Sigmoid colon (tissue), 7 donors: Measurements from ENCODE around the gene BCL2L12. TPM values are rescaled to one million over a fixed set of nuclear protein-coding genes. Genes with fewer than 3 reads are reported as not detected.

ENCODE experiments used
- DNase-seq: peaks from one replicate; pipeline ENCODE4 v3.0.0-alpha.2; 2019
- H3K27ac ChIP-seq, 4 donors: fragments of 200-600 bp; sonication (generic); one replicate each; pipeline ENCODE4 v1.5.1; 2016 to 2019; ENCODE audit warnings: mild to moderate bottlenecking in 1 of 4
- H3K27me3 ChIP-seq, 3 donors: fragments of 200-600 bp; sonication (generic); one replicate each; pipeline ENCODE4 v1.5.1; 2019; ENCODE audit warnings: mild to moderate bottlenecking in 1 of 3
- H3K36me3 ChIP-seq, 4 donors: fragments of 200-600 bp; sonication (generic); one replicate each; pipeline ENCODE4 v1.5.1; 2016 to 2019
- H3K4me1 ChIP-seq, 4 donors: fragments of 200-600 bp; sonication (generic); one replicate each; pipeline ENCODE4 v1.5.1; 2017 to 2019
- H3K4me3 ChIP-seq, 4 donors: fragments of 200-600 bp; sonication (generic); one replicate each; pipeline ENCODE4 v1.5.1; 2017 to 2019; ENCODE audit warnings: mild to moderate bottlenecking in 2 of 4, moderate library complexity in 1 of 4
- H3K9me3 ChIP-seq, 4 donors: fragments of 200-600 bp in 3 of 4; sonication (generic) in 3 of 4; one replicate each; pipeline versions ENCODE4 v1.5.1 to v1.6.1; 2013 to 2019
- EP300 ChIP-seq, 4 donors: sonication (generic); formaldehyde crosslinking; IDR thresholded peaks; one replicate each; pipeline ENCODE4 v1.6.1; 2017; ENCODE audit warnings: antibody characterized with exemption in 4 of 4
- POLR2A ChIP-seq, 2 donors: fragments of 450-650 bp; IDR thresholded peaks; one replicate each; pipeline ENCODE4 v1.6.1; 2016; ENCODE audit warnings: antibody characterized with exemption in 2 of 2, mild to moderate bottlenecking in 2 of 2, moderate library complexity in 2 of 2
- POLR2AphosphoS5 ChIP-seq, 4 donors: sonication (generic); formaldehyde crosslinking; IDR thresholded peaks; one replicate each; pipeline ENCODE4 v1.6.1; 2017; ENCODE audit warnings: antibody characterized with exemption in 4 of 4
- WGBS, 2 donors: extraction: QIAGEN DNeasy Blood & Tissue Kit; methylation state at CpG; one replicate each; pipeline ENCODE4 v1.1.7; 2013; 5-methylcytosine and 5-hydroxymethylcytosine counted together
- intact Hi-C: fragments of 100-400 bp; cut with DNase I; formaldehyde crosslinking; loops from one replicate; pipeline ENCODE4 v1.15.1; 2023
- polyA plus RNA-seq, 3 donors: library from polyadenylated mRNA; stranded (reverse); fragments of 200-250 nt; gene quantifications; one replicate each; pipeline ENCODE4 v1.2.3, GENCODE V29; 2013
- total RNA-seq, 4 donors: library from RNA; depleted of rRNA; stranded (reverse); fragments of >200 nt; gene quantifications; one replicate each; pipeline ENCODE4 v1.1.0, GENCODE V29; 2016
- TF ChIP-seq, protein P1 (sequence below), 4 experiments: fragments of 450-650 bp in 3 of 4; fragments of 200-600 bp in 1 of 4; IDR thresholded peaks; one replicate each; pipeline ENCODE4 v1.5.1; 2016 to 2019; ENCODE audit warnings: antibody characterized with exemption in 4 of 4, mild to moderate bottlenecking in 3 of 4, moderate library complexity in 2 of 4
- donor health status: healthy with polysubstance abuse.
- donor health status: Bipolar disorder and iron deficiency.
- donor health status: healthy.

BCL2L12 gene
- total and polyA plus RNA-seq, 7 donors: 4.6 to 43.6 (median 9.0) TPM

DNA sequence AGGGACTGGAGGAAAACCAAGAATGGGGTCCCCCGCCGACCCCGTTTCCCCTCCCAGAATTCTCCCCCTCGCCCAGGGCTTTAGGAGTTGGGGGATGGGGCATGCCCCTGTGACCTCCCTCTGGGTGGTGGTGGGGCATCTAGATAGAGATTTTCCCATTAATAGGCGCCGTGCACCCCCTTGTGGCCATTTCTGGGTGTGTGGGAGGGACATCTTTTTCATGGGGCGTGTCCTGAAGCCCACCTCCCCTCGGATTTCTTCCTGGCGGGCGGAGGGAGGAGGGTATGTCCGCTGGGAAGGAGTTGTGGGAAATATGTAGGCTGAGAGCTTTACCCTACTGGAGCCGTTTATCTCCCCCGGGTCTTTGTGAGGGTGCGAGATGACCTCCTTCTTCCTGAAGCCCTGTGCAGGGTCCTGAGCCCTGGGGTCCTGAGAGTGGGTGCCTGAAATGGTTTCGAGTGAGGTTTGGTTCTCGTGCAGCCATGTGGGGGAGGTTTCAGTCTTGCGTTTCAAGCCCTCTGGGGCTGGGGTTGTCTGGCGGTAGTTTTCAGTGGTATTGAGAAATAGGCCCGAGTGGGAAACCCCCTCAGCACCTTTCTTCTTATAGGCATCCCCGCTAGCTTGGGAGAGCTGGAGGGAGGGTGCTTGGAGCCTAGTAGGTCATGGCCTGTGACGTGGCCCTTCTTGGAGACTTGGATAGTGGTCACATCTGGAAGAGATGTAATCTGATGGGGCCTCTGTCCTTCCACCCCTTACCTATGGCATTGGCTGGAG is 12.4 kb downstream of the BCL2L12 start:
- Histone ChIP-seq H3K36me3 (peaks cover 6 to 23% (median 10%) of the 10 kb centered on the region in 4 donors), H3K4me3 (peak overlapping the region; percentile 71 to 96 (median 94)), H3K27ac (peak overlapping the region; percentile 91 to 95 (median 93)), H3K9me3 (no peaks in the 10 kb centered on the region), H3K4me1 (peaks cover 0 to 50% (median 46%) of the 10 kb centered on the region in 4 donors), H3K27me3 (no peaks in the 10 kb centered on the region)
- DNase-seq: peak; percentile 82
- intact Hi-C loops: loop anchor here (1.0 to 5.0 kb wide), 4 partner anchors 36 to 199 kb away; partner anchors contain the start of genes AKT1S1, PRR12, RPS11 and SCAF1
- TF ChIP-seq, protein P1, sequence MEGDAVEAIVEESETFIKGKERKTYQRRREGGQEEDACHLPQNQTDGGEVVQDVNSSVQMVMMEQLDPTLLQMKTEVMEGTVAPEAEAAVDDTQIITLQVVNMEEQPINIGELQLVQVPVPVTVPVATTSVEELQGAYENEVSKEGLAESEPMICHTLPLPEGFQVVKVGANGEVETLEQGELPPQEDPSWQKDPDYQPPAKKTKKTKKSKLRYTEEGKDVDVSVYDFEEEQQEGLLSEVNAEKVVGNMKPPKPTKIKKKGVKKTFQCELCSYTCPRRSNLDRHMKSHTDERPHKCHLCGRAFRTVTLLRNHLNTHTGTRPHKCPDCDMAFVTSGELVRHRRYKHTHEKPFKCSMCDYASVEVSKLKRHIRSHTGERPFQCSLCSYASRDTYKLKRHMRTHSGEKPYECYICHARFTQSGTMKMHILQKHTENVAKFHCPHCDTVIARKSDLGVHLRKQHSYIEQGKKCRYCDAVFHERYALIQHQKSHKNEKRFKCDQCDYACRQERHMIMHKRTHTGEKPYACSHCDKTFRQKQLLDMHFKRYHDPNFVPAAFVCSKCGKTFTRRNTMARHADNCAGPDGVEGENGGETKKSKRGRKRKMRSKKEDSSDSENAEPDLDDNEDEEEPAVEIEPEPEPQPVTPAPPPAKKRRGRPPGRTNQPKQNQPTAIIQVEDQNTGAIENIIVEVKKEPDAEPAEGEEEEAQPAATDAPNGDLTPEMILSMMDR (IDR thresholded peaks at IDR 0.05): peak; percentile 33 to 57 (median 52)
- TF ChIP-seq POLR2A (IDR thresholded peaks at IDR 0.05): no peak
- WGBS, 2 donors: 2 to 5% methylated on average over 21 of the region's 21 CpGs

DNA sequence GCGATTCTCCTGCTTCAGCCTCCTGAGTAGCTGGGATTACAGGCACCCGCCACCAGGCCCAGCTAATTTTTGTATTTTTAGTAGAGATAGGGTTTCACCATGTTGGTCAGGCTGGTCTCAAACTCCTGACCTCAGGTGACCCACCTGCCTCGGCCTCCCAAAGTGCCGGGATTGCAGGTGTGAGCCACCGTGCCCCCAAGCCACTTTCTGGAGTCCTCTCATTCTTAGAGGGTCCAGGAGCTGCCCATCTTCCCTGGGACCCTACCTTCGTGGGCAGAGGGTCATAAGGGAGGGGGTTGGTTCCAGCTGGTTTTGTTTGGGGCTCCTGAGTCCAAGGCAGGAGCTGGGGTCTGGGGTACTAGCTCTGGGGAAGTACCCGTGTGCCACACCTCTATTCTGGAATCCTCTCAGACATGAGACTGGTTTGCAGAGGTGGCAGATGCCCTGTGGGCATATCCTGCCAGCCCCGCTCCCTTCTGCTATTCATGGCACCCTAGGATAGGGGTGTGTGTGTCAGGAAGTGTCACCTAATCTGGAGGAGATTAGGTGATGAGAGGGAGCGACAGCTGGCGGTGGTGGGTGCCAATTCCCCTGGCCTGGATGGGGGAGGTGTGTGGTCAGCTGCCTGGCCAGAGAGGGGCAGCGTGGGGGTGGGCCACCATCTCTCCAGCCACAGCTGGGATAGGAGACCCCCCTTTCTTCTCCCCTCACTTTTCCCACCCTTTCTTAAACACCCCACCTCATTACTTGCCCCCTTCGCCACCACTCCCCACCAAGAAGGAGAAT is 13.4 kb downstream of the BCL2L12 start:
- TF ChIP-seq EP300 (IDR thresholded peaks at IDR 0.05): no peak
- TF ChIP-seq POLR2A (IDR thresholded peaks at IDR 0.05): no peak
- TF ChIP-seq POLR2AphosphoS5 (IDR thresholded peaks at IDR 0.05): no peak
- TF ChIP-seq, protein P1 (IDR thresholded peaks at IDR 0.05): no peak
- Histone ChIP-seq H3K4me1 (peaks cover 0 to 50% (median 46%) of the 10 kb centered on the region in 4 donors), H3K36me3 (peaks cover 9 to 34% (median 18%) of the 10 kb centered on the region in 4 donors), H3K27me3 (no peaks in the 10 kb centered on the region), H3K27ac (peak overlapping the region; percentile 91 to 95 (median 93)), H3K4me3 (no peak overlapping the region), H3K9me3 (no peaks in the 10 kb centered on the region)
- 57 to 65% methylated on average over 12 of the region's 12 CpGs for WGBS, 2 donors
- DNase-seq: no peak
- intact Hi-C loops: loop anchor here (5.0 kb wide), 2 partner anchors 87 to 182 kb away; partner anchors contain the start of genes PRR12 and RPS11

DNA sequence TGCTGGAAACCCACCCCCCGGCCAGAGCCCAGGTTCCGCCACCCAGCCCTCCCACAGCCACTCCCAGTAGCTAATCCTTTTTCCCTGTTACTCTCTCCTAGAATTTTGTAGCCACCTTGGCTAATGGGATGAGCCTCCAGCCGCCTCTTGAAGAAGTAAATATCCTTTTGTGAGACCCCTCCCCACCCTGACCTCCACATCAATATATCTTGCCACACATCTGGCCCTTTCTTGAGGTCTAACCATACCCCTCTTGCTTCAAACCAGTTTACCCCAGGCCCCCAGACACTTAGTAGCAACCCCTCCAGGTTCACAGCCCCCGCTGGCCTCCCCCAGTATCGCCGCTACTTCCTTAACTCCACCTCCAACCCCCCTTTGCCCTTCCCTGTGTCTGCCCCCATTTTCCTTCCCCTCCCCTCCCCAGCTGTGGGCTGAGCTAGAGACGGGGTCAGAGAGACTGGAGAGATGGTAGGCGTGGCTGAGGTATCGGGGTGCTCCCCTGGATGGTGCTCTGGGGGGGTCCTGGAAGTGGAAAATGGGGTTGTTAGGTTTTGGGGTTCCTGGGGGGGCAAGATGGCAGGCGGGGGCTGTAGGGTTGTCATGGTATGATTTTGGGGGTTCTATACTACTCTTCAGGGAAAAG is 14.2 kb downstream of the BCL2L12 start:
- intact Hi-C loops: loop anchor here (5.0 kb wide), 2 partner anchors 88 to 183 kb away; partner anchors contain the start of genes PRR12 and RPS11
- H3K27me3 ChIP-seq: no peaks in the 10 kb centered on the region
- WGBS, 2 donors: 69 to 74% methylated on average over 10 of the region's 10 CpGs
- no peak for TF ChIP-seq EP300 (IDR thresholded peaks at IDR 0.05)
- no peak for TF ChIP-seq POLR2A (IDR thresholded peaks at IDR 0.05)
- no peak for TF ChIP-seq POLR2AphosphoS5 (IDR thresholded peaks at IDR 0.05)
- TF ChIP-seq, protein P1 (IDR thresholded peaks at IDR 0.05): no peak
- peak overlapping the region in 1 of 4 donors; percentile 32 for H3K4me3 ChIP-seq
- H3K27ac ChIP-seq: peak overlapping the region; percentile 61 to 92 (median 84)
- H3K9me3 ChIP-seq: no peaks in the 10 kb centered on the region
- peaks cover 16 to 41% (median 25%) of the 10 kb centered on the region in 4 donors for H3K36me3 ChIP-seq
- H3K4me1 ChIP-seq: peaks cover 0 to 50% (median 46%) of the 10 kb centered on the region in 4 donors
- no peak for DNase-seq

DNA sequence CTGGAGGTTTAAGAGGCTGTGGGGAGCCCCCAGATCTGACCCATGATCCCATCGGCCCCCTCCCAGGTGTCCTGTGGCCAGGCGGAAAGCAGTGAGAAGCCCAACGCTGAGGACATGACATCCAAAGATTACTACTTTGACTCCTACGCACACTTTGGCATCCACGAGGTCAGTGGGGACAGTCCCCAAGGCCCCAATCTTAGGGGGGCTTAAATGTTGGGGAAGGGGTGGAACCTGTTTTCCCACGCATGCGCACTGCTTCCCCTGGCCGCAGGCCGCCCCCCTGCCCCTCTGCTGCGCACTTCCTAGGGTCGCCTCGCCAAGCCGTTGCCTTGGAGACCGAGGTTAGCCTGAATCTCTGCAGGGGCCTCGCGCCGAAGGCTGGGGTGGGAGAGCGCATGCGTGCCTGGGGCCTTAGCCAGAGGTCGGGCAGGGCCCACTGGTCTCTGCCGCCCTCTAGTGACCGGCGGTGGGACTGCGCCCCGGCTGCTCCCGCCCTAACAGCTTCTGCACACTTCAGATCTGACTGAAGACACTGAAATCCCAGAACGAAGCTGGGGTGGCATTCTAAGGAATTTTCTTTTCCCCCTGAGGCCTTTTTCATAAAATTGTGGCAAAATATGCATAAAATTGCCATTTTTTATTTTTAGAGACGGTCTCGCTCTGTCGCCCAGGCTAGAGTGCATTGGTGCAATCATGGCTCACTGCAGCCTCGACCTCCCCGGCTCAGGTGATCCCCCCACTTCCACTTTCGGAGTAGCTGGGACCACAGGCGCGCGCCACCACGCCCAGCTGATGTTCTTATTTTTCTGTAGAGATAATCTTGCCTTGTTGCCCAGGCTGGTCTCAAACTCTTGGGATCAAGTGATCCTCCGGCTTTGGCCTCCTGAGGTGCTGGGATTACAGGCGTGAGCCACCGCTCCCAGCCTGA is 15.0 kb downstream of the BCL2L12 start:
- Histone ChIP-seq H3K9me3 (no peaks in the 10 kb centered on the region), H3K4me3 (peak overlapping the region in 3 of 4 donors; percentile 1 to 32 (median 30)), H3K27ac (peak overlapping the region; percentile 61 to 92 (median 72)), H3K4me1 (peaks cover 0 to 46% (median 44%) of the 10 kb centered on the region in 4 donors), H3K36me3 (peaks cover 20 to 49% (median 32%) of the 10 kb centered on the region in 4 donors), H3K27me3 (no peaks in the 10 kb centered on the region)
- peak; percentile 94 for DNase-seq
- TF ChIP-seq EP300 (IDR thresholded peaks at IDR 0.05) (no peak), POLR2A (IDR thresholded peaks at IDR 0.05) (no peak), POLR2AphosphoS5 (IDR thresholded peaks at IDR 0.05) (peak in 1 of 4 donors; percentile 21)
- TF ChIP-seq, protein P1 (IDR thresholded peaks at IDR 0.05): peak; percentile 92 to 100 (median 98)
- 37% methylated on average over 40 of the region's 40 CpGs for WGBS, 2 donors
- intact Hi-C loops: no loop called here
